Measurements from ENCODE around the gene PPP2R3A.

GRCh38 chr3:136021803-136022202, 56.3 kb downstream of the PPP2R3A start:
- TF ChIP-seq POLR2AphosphoS5 (IDR thresholded peaks at IDR 0.05; ENCODE audit: low read depth, low read length): no peak
- TF ChIP-seq POLR2A (IDR thresholded peaks at IDR 0.05; ENCODE audit: low read depth, low read length): no peak

All from GM12892 (cell line).